Measurements from ENCODE around the gene JARID2.

- TF ChIP-seq, protein P1, sequence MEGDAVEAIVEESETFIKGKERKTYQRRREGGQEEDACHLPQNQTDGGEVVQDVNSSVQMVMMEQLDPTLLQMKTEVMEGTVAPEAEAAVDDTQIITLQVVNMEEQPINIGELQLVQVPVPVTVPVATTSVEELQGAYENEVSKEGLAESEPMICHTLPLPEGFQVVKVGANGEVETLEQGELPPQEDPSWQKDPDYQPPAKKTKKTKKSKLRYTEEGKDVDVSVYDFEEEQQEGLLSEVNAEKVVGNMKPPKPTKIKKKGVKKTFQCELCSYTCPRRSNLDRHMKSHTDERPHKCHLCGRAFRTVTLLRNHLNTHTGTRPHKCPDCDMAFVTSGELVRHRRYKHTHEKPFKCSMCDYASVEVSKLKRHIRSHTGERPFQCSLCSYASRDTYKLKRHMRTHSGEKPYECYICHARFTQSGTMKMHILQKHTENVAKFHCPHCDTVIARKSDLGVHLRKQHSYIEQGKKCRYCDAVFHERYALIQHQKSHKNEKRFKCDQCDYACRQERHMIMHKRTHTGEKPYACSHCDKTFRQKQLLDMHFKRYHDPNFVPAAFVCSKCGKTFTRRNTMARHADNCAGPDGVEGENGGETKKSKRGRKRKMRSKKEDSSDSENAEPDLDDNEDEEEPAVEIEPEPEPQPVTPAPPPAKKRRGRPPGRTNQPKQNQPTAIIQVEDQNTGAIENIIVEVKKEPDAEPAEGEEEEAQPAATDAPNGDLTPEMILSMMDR (IDR thresholded peaks at IDR 0.05) = no peak
- TF ChIP-seq POLR2A (IDR thresholded peaks at IDR 0.05) = no peak
Observed at GRCh38 chr6:15498640-15499039, 252.8 kb downstream of the JARID2 start.
